ENCODE results near the gene P2RY6. TPM values are rescaled to one million over a fixed set of nuclear protein-coding genes. Genes with fewer than 3 reads are reported as not detected.

Gene P2RY6
- total RNA-seq, 4 donors from 2014 or later, result 1.8 to 2.8 (median 2.3) TPM

DNA sequence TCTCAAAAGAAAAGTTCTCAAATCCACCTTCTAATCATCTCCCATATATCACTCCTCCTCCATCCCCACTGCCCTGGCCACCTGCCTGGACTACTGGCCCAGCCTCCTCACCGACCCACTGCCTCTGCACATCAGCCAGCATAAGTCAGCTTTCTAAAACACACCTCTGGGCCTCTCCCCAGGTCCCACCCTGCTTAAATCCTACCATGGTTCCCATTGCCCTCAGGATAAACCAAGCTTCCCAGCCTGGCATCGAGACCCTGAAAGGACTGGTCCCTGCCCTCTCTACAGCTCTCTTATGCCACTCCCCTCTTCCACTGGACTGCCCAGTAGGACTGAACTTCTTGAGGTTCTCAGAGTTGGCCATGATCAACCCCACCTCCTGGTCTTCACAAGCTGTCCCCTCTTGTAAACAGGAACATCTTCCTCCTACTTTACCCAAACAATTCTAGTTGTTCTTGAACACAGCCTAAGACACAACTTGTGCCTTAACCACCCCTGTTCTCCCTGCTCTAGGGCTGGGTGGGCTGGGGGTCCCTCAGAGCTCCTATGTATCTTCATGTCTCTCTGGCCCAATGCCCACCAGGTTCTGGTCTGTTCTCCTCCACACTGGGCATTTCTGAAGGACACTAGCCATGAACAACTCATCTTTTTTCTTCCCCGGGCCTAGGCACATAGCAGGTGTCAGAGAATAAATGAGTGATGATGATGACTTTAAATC is 12.6 kb upstream of the P2RY6 start:
- H3K36me3 ChIP-seq, result no peaks in the 10 kb centered on the region
- no peak overlapping the region for H3K27ac ChIP-seq
- 83 to 100% methylated on average over 1 to 2 of the region's 3 CpGs for WGBS, 2 donors (ENCODE audit: low coverage in 1 of 2)
- H3K9me3 ChIP-seq, result no peaks in the 10 kb centered on the region
- no peak for ATAC-seq
- TF ChIP-seq EP300 (IDR thresholded peaks at IDR 0.05) (no peak), POLR2AphosphoS5 (IDR thresholded peaks at IDR 0.05) (no peak), POLR2A (IDR thresholded peaks at IDR 0.05) (no peak)
- TF ChIP-seq, protein P1, sequence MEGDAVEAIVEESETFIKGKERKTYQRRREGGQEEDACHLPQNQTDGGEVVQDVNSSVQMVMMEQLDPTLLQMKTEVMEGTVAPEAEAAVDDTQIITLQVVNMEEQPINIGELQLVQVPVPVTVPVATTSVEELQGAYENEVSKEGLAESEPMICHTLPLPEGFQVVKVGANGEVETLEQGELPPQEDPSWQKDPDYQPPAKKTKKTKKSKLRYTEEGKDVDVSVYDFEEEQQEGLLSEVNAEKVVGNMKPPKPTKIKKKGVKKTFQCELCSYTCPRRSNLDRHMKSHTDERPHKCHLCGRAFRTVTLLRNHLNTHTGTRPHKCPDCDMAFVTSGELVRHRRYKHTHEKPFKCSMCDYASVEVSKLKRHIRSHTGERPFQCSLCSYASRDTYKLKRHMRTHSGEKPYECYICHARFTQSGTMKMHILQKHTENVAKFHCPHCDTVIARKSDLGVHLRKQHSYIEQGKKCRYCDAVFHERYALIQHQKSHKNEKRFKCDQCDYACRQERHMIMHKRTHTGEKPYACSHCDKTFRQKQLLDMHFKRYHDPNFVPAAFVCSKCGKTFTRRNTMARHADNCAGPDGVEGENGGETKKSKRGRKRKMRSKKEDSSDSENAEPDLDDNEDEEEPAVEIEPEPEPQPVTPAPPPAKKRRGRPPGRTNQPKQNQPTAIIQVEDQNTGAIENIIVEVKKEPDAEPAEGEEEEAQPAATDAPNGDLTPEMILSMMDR (IDR thresholded peaks at IDR 0.05), result no peak
- H3K4me3 ChIP-seq, result no peak overlapping the region
- peaks cover 0 to 22% (median 9%) of the 10 kb centered on the region in 3 donors for H3K4me1 ChIP-seq
- peaks cover 16% of the 10 kb centered on the region for H3K27me3 ChIP-seq

DNA sequence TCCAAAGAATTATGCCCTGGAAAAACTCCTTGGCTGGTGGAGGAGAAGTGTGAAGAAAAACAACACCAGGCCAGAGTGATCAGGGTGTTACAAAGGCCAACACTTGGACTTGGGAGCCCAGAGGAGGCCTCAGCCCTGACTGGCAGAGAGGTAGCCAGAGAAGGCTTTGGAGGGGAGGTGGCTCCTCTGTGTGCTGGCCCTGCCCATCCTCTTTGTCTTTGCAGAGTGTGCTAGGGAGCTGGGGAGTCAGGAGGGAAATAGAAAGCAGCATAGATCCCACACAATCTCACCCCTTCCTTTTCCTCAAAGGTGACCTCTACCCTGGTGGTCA is 12.0 kb upstream of the P2RY6 start:
- H3K4me1 ChIP-seq, result peaks cover 0 to 24% (median 9%) of the 10 kb centered on the region in 3 donors
- H3K36me3 ChIP-seq, result no peaks in the 10 kb centered on the region
- no peak for ATAC-seq
- no peak for TF ChIP-seq POLR2A (IDR thresholded peaks at IDR 0.05)
- TF ChIP-seq POLR2AphosphoS5 (IDR thresholded peaks at IDR 0.05), result no peak
- TF ChIP-seq EP300 (IDR thresholded peaks at IDR 0.05), result no peak
- TF ChIP-seq, protein P1 (IDR thresholded peaks at IDR 0.05), result no peak
- peaks cover 21% of the 10 kb centered on the region for H3K27me3 ChIP-seq
- H3K27ac ChIP-seq, result no peak overlapping the region
- H3K9me3 ChIP-seq, result no peaks in the 10 kb centered on the region
- H3K4me3 ChIP-seq, result no peak overlapping the region

DNA sequence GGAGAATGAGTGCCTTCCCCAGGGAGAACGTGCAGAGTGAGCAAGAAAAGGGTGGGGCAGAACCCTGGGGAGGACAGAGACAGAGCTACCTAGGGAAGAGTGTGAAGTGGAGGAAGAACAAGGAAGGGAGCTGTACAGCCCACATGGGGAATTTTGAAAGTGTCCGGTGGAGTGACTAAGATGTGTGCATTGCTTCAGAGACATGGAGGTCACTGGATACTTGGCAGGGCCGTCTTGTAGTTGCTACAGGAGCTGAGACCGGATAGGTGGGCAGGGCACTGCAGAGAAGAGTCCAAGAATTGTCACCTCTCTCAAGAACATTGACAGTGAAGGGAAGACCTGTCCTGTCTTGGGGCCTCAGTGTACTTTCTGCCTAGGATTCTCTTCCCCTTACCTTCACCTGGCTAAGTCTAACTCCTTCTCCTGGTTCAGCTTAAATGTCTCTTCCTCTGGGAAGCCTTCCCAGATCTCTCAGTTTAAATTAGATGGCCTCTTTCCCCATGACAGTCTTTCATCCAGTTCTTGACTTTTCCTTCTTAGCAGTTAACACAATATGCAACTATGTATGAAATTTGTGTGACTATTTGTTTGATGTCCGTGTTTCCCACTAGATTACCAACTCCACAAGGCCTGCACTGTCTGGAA is 9.2 kb upstream of the P2RY6 start:
- TF ChIP-seq, protein P1 (IDR thresholded peaks at IDR 0.05), result no peak
- TF ChIP-seq EP300 (IDR thresholded peaks at IDR 0.05) (no peak), POLR2AphosphoS5 (IDR thresholded peaks at IDR 0.05) (no peak), POLR2A (IDR thresholded peaks at IDR 0.05) (no peak)
- no peak for ATAC-seq

DNA sequence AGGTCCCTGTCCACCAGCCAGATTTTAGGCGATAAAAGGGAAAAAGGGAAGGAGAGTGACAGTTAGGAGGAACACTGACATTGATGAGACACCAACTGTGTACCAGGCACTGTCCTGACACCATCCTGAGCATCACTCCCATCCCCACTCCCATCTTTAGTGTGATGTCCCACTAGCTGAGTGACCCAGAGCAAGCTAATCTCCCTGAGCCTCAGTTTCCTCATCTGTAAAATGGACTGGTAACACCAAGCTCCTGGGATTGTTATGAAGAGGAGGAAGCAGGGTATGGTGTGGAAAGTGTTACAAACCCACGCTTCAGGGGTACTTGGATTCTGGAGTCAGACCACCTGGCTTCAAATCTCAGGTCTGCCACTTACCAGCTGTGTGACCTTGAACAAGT is 8.5 kb upstream of the P2RY6 start:
- 25 to 88% methylated on average over 1 to 2 of the region's 2 CpGs for WGBS, 2 donors (ENCODE audit: low coverage in 1 of 2)
- H3K36me3 ChIP-seq, result no peaks in the 10 kb centered on the region
- H3K9me3 ChIP-seq, result no peaks in the 10 kb centered on the region
- peaks cover 0 to 9% (median 4%) of the 10 kb centered on the region in 3 donors for H3K4me1 ChIP-seq
- peaks cover 47% of the 10 kb centered on the region for H3K27me3 ChIP-seq
- H3K4me3 ChIP-seq, result no peak overlapping the region
- H3K27ac ChIP-seq, result no peak overlapping the region
- TF ChIP-seq, protein P1 (IDR thresholded peaks at IDR 0.05), result no peak
- no peak for TF ChIP-seq POLR2A (IDR thresholded peaks at IDR 0.05)
- TF ChIP-seq EP300 (IDR thresholded peaks at IDR 0.05), result no peak
- TF ChIP-seq POLR2AphosphoS5 (IDR thresholded peaks at IDR 0.05), result no peak
- no peak for ATAC-seq

More for the DNA sequence above, 9.2 kb upstream of the P2RY6 start:
- 40 to 89% methylated on average over 1 to 5 of the region's 5 CpGs for WGBS, 2 donors (ENCODE audit: low coverage in 1 of 2)
- peaks cover 40% of the 10 kb centered on the region for H3K27me3 ChIP-seq
- H3K36me3 ChIP-seq, result no peaks in the 10 kb centered on the region
- no peaks in the 10 kb centered on the region for H3K9me3 ChIP-seq
- H3K4me1 ChIP-seq, result peaks cover 0 to 15% (median 4%) of the 10 kb centered on the region in 3 donors
- no peak overlapping the region for H3K27ac ChIP-seq
- H3K4me3 ChIP-seq, result no peak overlapping the region
